ENCODE results near the gene CCDC93.

DNA sequence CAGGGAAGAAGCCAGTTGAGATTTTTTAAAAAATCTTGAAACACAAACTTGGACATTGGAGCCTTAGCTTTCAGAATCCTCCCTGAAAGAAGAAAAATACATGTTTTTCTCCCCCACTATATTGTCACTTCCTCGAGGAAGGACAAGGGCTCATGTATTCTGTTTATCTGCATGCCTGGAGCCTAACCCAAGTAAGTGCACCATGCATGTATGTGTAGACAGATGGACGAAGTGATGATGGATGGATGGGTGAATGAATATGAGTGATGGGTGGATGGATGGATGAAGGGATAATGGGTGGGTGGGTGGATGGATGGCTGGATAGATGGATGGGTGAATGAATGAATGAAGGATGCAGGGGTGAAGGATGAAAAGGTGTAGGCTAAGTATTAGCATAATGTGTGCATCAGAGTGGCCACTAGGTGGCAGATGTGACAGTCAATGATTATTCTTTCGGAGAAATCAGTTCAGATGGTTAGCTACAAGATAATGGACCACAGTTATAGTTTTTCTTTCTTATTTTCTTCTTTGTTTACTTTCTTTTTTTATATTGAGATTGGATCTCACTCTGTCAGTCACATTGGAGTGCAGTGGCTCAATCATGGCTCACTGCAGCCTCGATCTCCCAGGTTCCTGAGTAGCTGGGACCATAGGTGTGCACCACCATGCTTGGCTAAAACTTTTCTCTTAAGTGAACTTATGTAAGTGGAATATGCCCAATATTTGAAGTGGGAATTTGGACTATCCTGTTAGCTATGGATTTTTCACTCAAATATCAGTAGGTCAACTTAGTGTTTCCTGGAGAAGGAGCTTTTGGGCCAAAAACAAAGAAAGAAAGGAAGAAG is 18.5 kb upstream of the CCDC93 start:
- TF ChIP-seq POLR2A (IDR thresholded peaks at IDR 0.05; ENCODE audit: low read depth, low read length) (no peak), TAF1 (IDR thresholded peaks at IDR 0.05; ENCODE audit: borderline replicate concordance, low read depth, low read length) (no peak)
